NOMO-1 treated with DMSO at 0.1 percent for 48 hours (cell line): ENCODE data around the gene KIAA1217.

Experiments
- DNase-seq: peaks from one replicate; lab custom pipeline; 2025; ENCODE audit not compliant: unreplicated experiment; lab: John Stamatoyannopoulos, UW

The KIAA1217 gene

GRCh38 chr10:24394461-24395190, 185.7 kb downstream of the KIAA1217 start:
- DNase-seq = no peak

GRCh38 chr10:24396396-24396795, 187.5 kb downstream of the KIAA1217 start:
- DNase-seq = no peak

GRCh38 chr10:24397662-24398061, 188.7 kb downstream of the KIAA1217 start:
- DNase-seq = no peak

- no peak for DNase-seq
Measured at GRCh38 chr10:24404567-24404966, 195.6 kb downstream of the KIAA1217 start.

GRCh38 chr10:24405635-24406034, 196.7 kb downstream of the KIAA1217 start:
- DNase-seq = no peak

GRCh38 chr10:24406809-24407483, 198.0 kb downstream of the KIAA1217 start:
- no peak for DNase-seq

GRCh38 chr10:24407928-24408327, 199.0 kb downstream of the KIAA1217 start:
- DNase-seq = no peak

- no peak for DNase-seq
Measured at GRCh38 chr10:24408365-24408764, 199.4 kb downstream of the KIAA1217 start.

- peak; percentile 44 for DNase-seq
Measured at GRCh38 chr10:24414597-24414996, 205.7 kb downstream of the KIAA1217 start.

- DNase-seq = no peak
Measured at GRCh38 chr10:24415455-24416125, 206.7 kb downstream of the KIAA1217 start.

GRCh38 chr10:24416248-24416647, 207.3 kb downstream of the KIAA1217 start:
- no peak for DNase-seq

GRCh38 chr10:24417053-24417452, 208.1 kb downstream of the KIAA1217 start:
- DNase-seq = no peak

GRCh38 chr10:24418532-24418931, 209.6 kb downstream of the KIAA1217 start:
- DNase-seq = no peak

- DNase-seq = no peak
Measured at GRCh38 chr10:24419066-24419465, 210.1 kb downstream of the KIAA1217 start.

- DNase-seq = no peak
Measured at GRCh38 chr10:24425151-24425550, 216.2 kb downstream of the KIAA1217 start.

GRCh38 chr10:24427678-24428409, 218.9 kb downstream of the KIAA1217 start:
- DNase-seq = no peak

- DNase-seq = no peak
Measured at GRCh38 chr10:24428410-24428782, 219.5 kb downstream of the KIAA1217 start.

GRCh38 chr10:24430591-24430990, 221.7 kb downstream of the KIAA1217 start:
- no peak for DNase-seq

- DNase-seq = no peak
Measured at GRCh38 chr10:24432478-24433416, 223.8 kb downstream of the KIAA1217 start.

- no peak for DNase-seq
Measured at GRCh38 chr10:24433705-24434104, 224.8 kb downstream of the KIAA1217 start.
